Panc1 (cell line): ENCODE results near the gene PDE11A. TPM values are rescaled to one million over a fixed set of nuclear protein-coding genes. Genes with fewer than 3 reads are reported as not detected.

ENCODE experiments used
- ATAC-seq: fragments of 200-7000 bp; cut with Tn5 transposase; 2 replicates; pipeline ENCODE4 v1.9.1; 2020; ENCODE audit warnings: mild to moderate bottlenecking, moderate library complexity
- BruUV-seq: library from RNA; stranded (reverse); fragments of 400-500 nt; replicated peaks from 2 replicates; lab custom pipeline; 2021; lab: Mats Ljungman, UMichigan
- CTCF ChIA-PET: fragments of 300-600 bp; sonication (Branson Sonifier 250); formaldehyde crosslinking; loops from one replicate; lab custom pipeline; 2022; ENCODE audit warnings: antibody characterized with exemption; lab: Charles Lee
- POLR2A ChIA-PET: fragments of 300-600 bp; sonication (Branson Sonifier 250); formaldehyde crosslinking; loops from one replicate; lab custom pipeline; 2022; ENCODE audit warnings: antibody characterized with exemption; lab: Charles Lee
- DNase-seq: peaks from one replicate; pipeline ENCODE4 v3.0.0-alpha.2; 2010; ENCODE audit warnings: low read depth, low spot score
- H3K27ac ChIP-seq: 2 replicates; pipeline ENCODE4 v1.5.1; 2011; ENCODE audit warnings: mild to moderate bottlenecking, low read length, inconsistent platforms
- H3K27me3 ChIP-seq: fragments of 200-500 bp; sonication (Bioruptor generic); 2 replicates; pipeline ENCODE4 v1.6.0; 2014; ENCODE audit warnings: low read length, inconsistent platforms; ENCODE audit not compliant: control insufficient read depth, insufficient read depth
- H3K36me3 ChIP-seq: fragments of 200-500 bp; sonication (Bioruptor generic); 2 replicates; pipeline ENCODE4 v1.5.1; 2014; ENCODE audit warnings: inconsistent platforms, mild to moderate bottlenecking, low read length, moderate library complexity; ENCODE audit not compliant: control insufficient read depth, insufficient read depth
- H3K4me1 ChIP-seq: 2 replicates; pipeline ENCODE4 v1.5.1; 2011; ENCODE audit warnings: inconsistent platforms, mild to moderate bottlenecking, low read length, moderate library complexity; ENCODE audit not compliant: control insufficient read depth, insufficient read depth
- H3K4me3 ChIP-seq, 2 experiments: 2 replicates each; pipeline ENCODE4 v1.5.1; 2011 to 2012; ENCODE audit warnings: low read depth in 2 of 2, low read length in 2 of 2, mild to moderate bottlenecking in 2 of 2, inconsistent platforms in 1 of 2, moderate library complexity in 1 of 2
- H3K9me3 ChIP-seq: fragments of 200-500 bp; sonication (Bioruptor generic); 2 replicates; pipeline ENCODE4 v1.5.1; 2014; ENCODE audit warnings: low read depth, mild to moderate bottlenecking, inconsistent platforms, low read length, moderate library complexity; ENCODE audit not compliant: control insufficient read depth, insufficient read depth
- CTCF ChIP-seq: fragments of 450-650 bp; IDR thresholded peaks from 2 replicates; pipeline ENCODE4 v1.5.1; 2017; ENCODE audit warnings: mild to moderate bottlenecking
- POLR2AphosphoS5 ChIP-seq: IDR thresholded peaks from 2 replicates; pipeline ENCODE4 v1.6.1; 2012; ENCODE audit warnings: mild to moderate bottlenecking, low read depth, low read length, moderate library complexity
- REST ChIP-seq, 2 experiments: IDR thresholded peaks; 2 replicates each; pipeline ENCODE4 v1.6.1; 2011 to 2012; ENCODE audit warnings: low read depth in 2 of 2, control low read depth in 1 of 2, low read length in 1 of 2, mild to moderate bottlenecking in 1 of 2, moderate library complexity in 1 of 2; ENCODE audit not compliant: insufficient read depth in 1 of 2
- SIN3A ChIP-seq: IDR thresholded peaks from 2 replicates; pipeline ENCODE4 v1.6.1; 2012; ENCODE audit warnings: low read depth, mild to moderate bottlenecking, low read length, moderate library complexity, borderline replicate concordance; ENCODE audit not compliant: insufficient read depth
- TCF7L2 ChIP-seq: IDR thresholded peaks from 2 replicates; pipeline ENCODE4 v1.6.1; 2011; ENCODE audit warnings: mild to moderate bottlenecking, low read depth, low read length, inconsistent platforms
- in situ Hi-C: cut with HindIII; loops from 2 replicates; pipeline ENCODE4 v1.10.0; 2016; ENCODE audit warnings: low sequenced_read_pairs, low pct_unique_long_range_greater_than_20kb
- intact Hi-C: fragments of 100-400 bp; cut with micrococcal nuclease; formaldehyde crosslinking; loops from one replicate; pipeline ENCODE4 v1.10.0; 2022; ENCODE audit not compliant: unreplicated experiment
- total RNA-seq: library from RNA; stranded (reverse); gene quantifications from one replicate; pipeline ENCODE4 v1.2.1, GENCODE V29; 2021; ENCODE audit not compliant: unreplicated experiment

PDE11A gene
- total RNA-seq, 1 experiment from 2014 or later: not detected

GRCh38 chr2:177669201-177669600, 403.4 kb downstream of the PDE11A start:
- intact Hi-C loops: no loop called here
- ChIA-PET POLR2A (interaction anchor here (0.5 kb wide), 1 partner anchor 108 kb away, joined by 4 read pairs; no protein-coding TSS in a partner anchor), CTCF (no interaction called here)
- ATAC-seq (no peak), DNase-seq (no peak)
- Histone ChIP-seq H3K27ac (no peak overlapping the region), H3K4me1 (no peaks in the 10 kb centered on the region), H3K9me3 (no peaks in the 10 kb centered on the region), H3K36me3 (no peaks in the 10 kb centered on the region), H3K27me3 (peaks cover 2% of the 10 kb centered on the region; the same call in 1 of the 2 replicates), H3K4me3 (no peak overlapping the region)
- TF ChIP-seq CTCF: no peak
- no TSS peak for BruUV-seq
- in situ Hi-C loops: no loop called here

- H3K4me3 ChIP-seq: no peak overlapping the region
- H3K36me3 ChIP-seq: no peaks in the 10 kb centered on the region
- intact Hi-C loops (no loop called here), in situ Hi-C loops (no loop called here)
- no peaks in the 10 kb centered on the region for H3K9me3 ChIP-seq
- ChIA-PET CTCF (no interaction called here), POLR2A (no interaction called here)
- TF ChIP-seq SIN3A: no peak
- TF ChIP-seq POLR2AphosphoS5: no peak
- TF ChIP-seq TCF7L2: no peak
- no peak for TF ChIP-seq CTCF
- no peak for TF ChIP-seq REST (IDR thresholded peaks at IDR 0.05; ENCODE audit: insufficient read depth in 1 of 2, low read depth in 2 of 2, low read length in 1 of 2)
- BruUV-seq: no TSS peak
- no peaks in the 10 kb centered on the region for H3K4me1 ChIP-seq
- DNase-seq: no peak
- H3K27me3 ChIP-seq: peaks cover 2% of the 10 kb centered on the region; the same call in 1 of the 2 replicates
- no peak overlapping the region for H3K27ac ChIP-seq
- ATAC-seq: no peak
These were observed 404.0 kb downstream of the PDE11A start for GRCh38 chr2:177668617-177669016.
